A549 treated with DMSO at 1 μM for 4 hours (cell line): ENCODE measurements around the gene BOLA3. TPM values are rescaled to one million over a fixed set of nuclear protein-coding genes. Genes with fewer than 3 reads are reported as not detected.

Experiments
- total RNA-seq: library from RNA; stranded (reverse); fragments of 200-300 nt; extraction: Qiagen RNA extraction; gene quantifications from 5 replicates; pipeline ENCODE4 v1.2.3, GENCODE V29; 2022; ENCODE audit warnings: low read depth

BOLA3 gene
- 121 to 158 TPM (median 132 TPM) in 5 replicates for total RNA-seq

GRCh38 chr2:74147727-74148456 is at the start of gene BOLA3:
Gene BOLA3 (minus strand): TSS chr2:74147912. CDS start chr2:74147874, 38 bp downstream.

GRCh38 chr2:74178211-74179062 is 30.7 kb upstream of the BOLA3 start, which contains the start of gene MOB1A:
Gene MOB1A (minus strand): TSS chr2:74178879. CDS start chr2:74178674, 205 bp downstream.

Other genes with a start within 250 kb of the BOLA3 start
- gene DGUOK, start 221.0 kb downstream of the BOLA3 start, total RNA-seq = 140 to 153 TPM (median 149 TPM) in 5 replicates
- gene TET3, start 163.0 kb downstream of the BOLA3 start, total RNA-seq = 7.1 to 8.4 TPM (median 7.7 TPM) in 5 replicates
- gene MOB1A, start 31.0 kb upstream of the BOLA3 start, total RNA-seq = 71.1 to 103 TPM (median 89.9 TPM) in 5 replicates
- gene MTHFD2, start 50.7 kb upstream of the BOLA3 start, total RNA-seq = 157 to 182 TPM (median 167 TPM) in 5 replicates
- gene SLC4A5, start 195.5 kb upstream of the BOLA3 start, total RNA-seq = 0.18 to 0.41 TPM (median 0.28 TPM) in 5 replicates
- 111 to 159 TPM (median 138 TPM) in 5 replicates for gene DCTN1, start 232.4 kb upstream of the BOLA3 start, total RNA-seq